Lung (tissue), 12 donors: ENCODE results near the gene TTC3. TPM values are rescaled to one million over a fixed set of nuclear protein-coding genes. Genes with fewer than 3 reads are reported as not detected.

ENCODE experiments used
- ATAC-seq: fragments of 200-7000 bp; cut with Tn5 transposase; one replicate; pipeline ENCODE4 v1.9.1; 2020; ENCODE audit warnings: moderate number of reproducible peaks; ENCODE audit not compliant: insufficient read depth, low FRiP score
- DNase-seq, 3 donors: peaks; one replicate each; pipeline ENCODE4 v3.0.0-alpha.2; 2013 to 2017
- H3K27ac ChIP-seq, 2 donors: one replicate each; pipeline ENCODE4 v1.5.1; 2013; ENCODE audit warnings: mild to moderate bottlenecking in 2 of 2, moderate library complexity in 2 of 2, control low read depth in 1 of 2, inconsistent platforms in 1 of 2, low read depth in 1 of 2, low read length in 1 of 2
- H3K27me3 ChIP-seq, 3 donors: one replicate each; pipeline ENCODE4 v1.5.1; 2013; ENCODE audit warnings: low read length in 2 of 3; ENCODE audit not compliant: control insufficient read depth in 3 of 3, insufficient read depth in 3 of 3
- H3K36me3 ChIP-seq, 4 donors: one replicate each; pipeline ENCODE4 v1.5.1; 2013; ENCODE audit warnings: low read length in 4 of 4, mild to moderate bottlenecking in 1 of 4, moderate library complexity in 1 of 4; ENCODE audit not compliant: control insufficient read depth in 4 of 4, insufficient read depth in 4 of 4
- H3K4me1 ChIP-seq, 5 donors: one replicate each; pipeline ENCODE4 v1.5.1; 2013; ENCODE audit warnings: low read length in 5 of 5, mild to moderate bottlenecking in 2 of 5, moderate library complexity in 1 of 5; ENCODE audit not compliant: control insufficient read depth in 5 of 5, insufficient read depth in 5 of 5
- H3K4me3 ChIP-seq: one replicate; pipeline ENCODE4 v1.5.1; 2013; ENCODE audit warnings: mild to moderate bottlenecking, control low read depth, moderate library complexity
- H3K9ac ChIP-seq, 2 donors: one replicate each; pipeline ENCODE4 v1.5.1; 2013; ENCODE audit warnings: low read length in 2 of 2, control low read depth in 1 of 2; ENCODE audit not compliant: insufficient read depth in 1 of 2
- H3K9me3 ChIP-seq, 4 donors: one replicate each; pipeline ENCODE4 v1.5.1; 2013; ENCODE audit warnings: low read length in 3 of 4, mild to moderate bottlenecking in 1 of 4, moderate library complexity in 1 of 4; ENCODE audit not compliant: control insufficient read depth in 4 of 4, insufficient read depth in 3 of 4
- CTCF ChIP-seq: IDR thresholded peaks from 2 replicates; pipeline ENCODE4 v1.5.1; 2012; ENCODE audit warnings: mild to moderate bottlenecking; ENCODE audit errors: control extremely low read depth, extremely low read depth
- WGBS, 2 donors: extraction: QIAGEN DNeasy Blood & Tissue Kit; methylation state at CpG; one replicate each; pipeline ENCODE4 v1.1.7; 2013; 5-methylcytosine and 5-hydroxymethylcytosine counted together
- polyA plus RNA-seq, 2 donors: library from polyadenylated mRNA; stranded (reverse); fragments of 200-250 nt; gene quantifications; one replicate each; pipeline ENCODE4 v1.2.1, GENCODE V29; 2013
- total RNA-seq, 2 donors: library from RNA; depleted of rRNA in 1 of 2; stranded (reverse); fragments of >200 nt in 1 of 2; gene quantifications; one replicate each; pipeline ENCODE4 v1.2.1, GENCODE V29; 2014 to 2021
- donor health status: control.
- donor health status: control.
- donor health status: Bipolar disorder and iron deficiency.
- donor health status: healthy.
- donor health status: DM: yes; HTN: yes; CAD: no.

TTC3 gene
- total and polyA plus RNA-seq, 4 donors = 19.0 to 310 (median 50.9) TPM

- DNase-seq (no peak), ATAC-seq (no peak)
- H3K9me3 ChIP-seq = no peaks in the 10 kb centered on the region
- H3K27ac ChIP-seq = no peak overlapping the region
- H3K9ac ChIP-seq = no peak overlapping the region
- no peak for TF ChIP-seq CTCF
- 97 to 98% methylated on average over 6 of the region's 6 CpGs for WGBS, 2 donors
- H3K27me3 ChIP-seq = no peaks in the 10 kb centered on the region
- peaks cover 0 to 17% (median 2%) of the 10 kb centered on the region in 5 donors for H3K4me1 ChIP-seq
- peaks cover 1 to 5% (median 3%) of the 10 kb centered on the region in 4 donors for H3K36me3 ChIP-seq
- no peak overlapping the region for H3K4me3 ChIP-seq
These were observed 170.9 kb downstream of the TTC3 start for GRCh38 chr21:37243961-37244360.

- Histone ChIP-seq H3K27ac (no peak overlapping the region), H3K9ac (no peak overlapping the region), H3K36me3 (peaks cover 1 to 5% (median 3%) of the 10 kb centered on the region in 4 donors), H3K27me3 (no peaks in the 10 kb centered on the region), H3K4me3 (no peak overlapping the region), H3K9me3 (no peaks in the 10 kb centered on the region), H3K4me1 (peaks cover 0 to 17% (median 2%) of the 10 kb centered on the region in 5 donors)
- no peak for ATAC-seq
- WGBS, 2 donors = 40 to 62% methylated on average over 12 of the region's 12 CpGs
- TF ChIP-seq CTCF = no peak
- no peak for DNase-seq
These were observed 171.5 kb downstream of the TTC3 start for GRCh38 chr21:37244501-37245095.

GRCh38 chr21:37245151-37245550, 172.1 kb downstream of the TTC3 start:
- Histone ChIP-seq H3K27ac (no peak overlapping the region), H3K9ac (peak overlapping the region in 1 of 2 donors; percentile 32), H3K9me3 (no peaks in the 10 kb centered on the region), H3K27me3 (no peaks in the 10 kb centered on the region), H3K36me3 (peaks cover 1 to 5% (median 3%) of the 10 kb centered on the region in 4 donors), H3K4me1 (peaks cover 0 to 17% (median 2%) of the 10 kb centered on the region in 5 donors), H3K4me3 (no peak overlapping the region)
- no peak for ATAC-seq
- DNase-seq = peak; percentile 36 to 57 (median 51)
- no peak for TF ChIP-seq CTCF
- WGBS, 2 donors = 76 to 82% methylated on average over 8 of the region's 8 CpGs

- 75 to 94% methylated on average over 1 of the region's 1 CpG for WGBS, 2 donors
- no peak for DNase-seq
- ATAC-seq = no peak
- peaks cover 0 to 2% (median under 1%) of the 10 kb centered on the region in 4 donors for H3K36me3 ChIP-seq
- no peak overlapping the region for H3K4me3 ChIP-seq
- peaks cover 0 to 17% (median 5%) of the 10 kb centered on the region in 5 donors for H3K4me1 ChIP-seq
- no peaks in the 10 kb centered on the region for H3K9me3 ChIP-seq
- no peak overlapping the region for H3K9ac ChIP-seq
- TF ChIP-seq CTCF = no peak
- no peak overlapping the region for H3K27ac ChIP-seq
- H3K27me3 ChIP-seq = no peaks in the 10 kb centered on the region
These were observed 175.2 kb downstream of the TTC3 start for GRCh38 chr21:37248298-37248697.
